WTC11 (cell line): ENCODE results near the gene UBALD1. TPM values are rescaled to one million over a fixed set of nuclear protein-coding genes. Genes with fewer than 3 reads are reported as not detected.
A peak's percentile ranks its signal among the peaks of the same experiment; 100 is the strongest.

ENCODE experiments used
- ATAC-seq: fragments of 200-7000 bp; cut with Tn5 transposase; 2 replicates; pipeline ENCODE4 v1.10.0; 2021; ENCODE audit warnings: mild to moderate bottlenecking, moderate library complexity
- CTCF ChIA-PET: fragments of 300-600 bp; sonication (Branson Sonifier 250); formaldehyde crosslinking; loops from one replicate; lab custom pipeline; 2021; ENCODE audit warnings: antibody characterized with exemption; lab: Charles Lee
- POLR2A ChIA-PET: fragments of 350-600 bp; sonication (Branson Sonifier 250); formaldehyde crosslinking; loops from one replicate; lab custom pipeline; 2021; ENCODE audit warnings: antibody characterized with exemption; lab: Charles Lee
- DNase-seq: peaks from one replicate; pipeline ENCODE4 v3.0.0; 2021; ENCODE audit warnings: low spot score
- H3K27ac Mint-ChIP-seq: 2 replicates; pipeline ENCODE4 v1.8.0; 2021; ENCODE audit warnings: mixed read lengths
- H3K27me3 Mint-ChIP-seq: 2 replicates; pipeline ENCODE4 v1.8.0; 2021; ENCODE audit warnings: low read depth, mild to moderate bottlenecking, moderate library complexity, mixed read lengths
- H3K36me3 Mint-ChIP-seq: 2 replicates; pipeline ENCODE4 v1.8.0; 2021; ENCODE audit warnings: mixed read lengths
- H3K4me1 Mint-ChIP-seq: 2 replicates; pipeline ENCODE4 v1.8.0; 2022; ENCODE audit warnings: mixed read lengths
- H3K4me3 Mint-ChIP-seq: 2 replicates; pipeline ENCODE4 v1.8.0; 2021; ENCODE audit warnings: mild to moderate bottlenecking, moderate library complexity, mixed read lengths
- H3K9me3 Mint-ChIP-seq: 2 replicates; pipeline ENCODE4 v1.8.0; 2021; ENCODE audit warnings: mixed read lengths
- ATF3 ChIP-seq: sonication (generic); formaldehyde crosslinking; conservative IDR thresholded peaks from 2 replicates; pipeline ENCODE4 v1.8.1; 2022; ENCODE audit warnings: mild to moderate bottlenecking, missing genetic modification reagents
- CDX4 ChIP-seq: fragments of 250-450 bp; sonication (Bioruptor Pico); IDR thresholded peaks from 2 replicates; pipeline ENCODE4 v1.9.0; 2021; ENCODE audit warnings: moderate library complexity, mild to moderate bottlenecking, inconsistent platforms, borderline replicate concordance
- CREB1 ChIP-seq: sonication (generic); formaldehyde crosslinking; IDR thresholded peaks from 2 replicates; pipeline ENCODE4 v1.8.0; 2023; ENCODE audit warnings: mild to moderate bottlenecking, missing genetic modification reagents
- E2F1 ChIP-seq: sonication (generic); formaldehyde crosslinking; IDR thresholded peaks from 2 replicates; pipeline ENCODE4 v1.8.0; 2022; ENCODE audit warnings: mild to moderate bottlenecking, missing genetic modification reagents
- E2F5 ChIP-seq: sonication (generic); formaldehyde crosslinking; IDR thresholded peaks from 2 replicates; pipeline ENCODE4 v1.8.1; 2022; ENCODE audit warnings: mild to moderate bottlenecking, moderate library complexity, missing genetic modification reagents
- GABPB1 ChIP-seq: sonication (generic); formaldehyde crosslinking; IDR thresholded peaks from 2 replicates; pipeline ENCODE4 v1.8.1; 2023; ENCODE audit warnings: mild to moderate bottlenecking, missing genetic modification reagents
- IRF2 ChIP-seq: sonication (generic); formaldehyde crosslinking; IDR thresholded peaks from 2 replicates; pipeline ENCODE4 v1.8.0; 2022; ENCODE audit warnings: low read depth, missing genetic modification reagents, borderline replicate concordance
- JUN ChIP-seq: sonication (generic); formaldehyde crosslinking; IDR thresholded peaks from 2 replicates; pipeline ENCODE4 v1.8.0; 2023; ENCODE audit warnings: mild to moderate bottlenecking, missing genetic modification reagents
- KAT7 ChIP-seq: sonication (generic); formaldehyde crosslinking; IDR thresholded peaks from 2 replicates; pipeline ENCODE4 v1.8.1; 2023; ENCODE audit warnings: missing genetic modification reagents, mild to moderate bottlenecking, borderline replicate concordance
- NFYB ChIP-seq: sonication (generic); formaldehyde crosslinking; conservative IDR thresholded peaks from 2 replicates; pipeline ENCODE4 v1.8.0; 2022; ENCODE audit warnings: low read depth, missing genetic modification reagents
- NR3C1 ChIP-seq: sonication (generic); formaldehyde crosslinking; conservative IDR thresholded peaks from 2 replicates; pipeline ENCODE4 v1.8.1; 2023; ENCODE audit warnings: low read depth, mild to moderate bottlenecking, missing genetic modification reagents
- PRRX2 ChIP-seq: fragments of 250-450 bp; sonication (Bioruptor Pico); IDR thresholded peaks from 2 replicates; pipeline ENCODE4 v1.8.0; 2021; ENCODE audit warnings: mild to moderate bottlenecking
- RORB ChIP-seq: fragments of 250-450 bp; sonication (Bioruptor Pico); IDR thresholded peaks from 2 replicates; pipeline ENCODE4 v1.9.0; 2021; ENCODE audit warnings: mild to moderate bottlenecking
- ZBTB21 ChIP-seq: sonication (generic); formaldehyde crosslinking; IDR thresholded peaks from 2 replicates; pipeline ENCODE4 v1.8.1; 2023; ENCODE audit warnings: mild to moderate bottlenecking, missing genetic modification reagents, borderline replicate concordance
- ZMAT4 ChIP-seq: fragments of 250-450 bp; sonication (Bioruptor Pico); IDR thresholded peaks from 2 replicates; pipeline ENCODE4 v1.9.0; 2021; ENCODE audit warnings: mild to moderate bottlenecking
- ZNF138 ChIP-seq: sonication (generic); formaldehyde crosslinking; conservative IDR thresholded peaks from 2 replicates; pipeline ENCODE4 v1.8.1; 2022; ENCODE audit warnings: mild to moderate bottlenecking, moderate library complexity, missing genetic modification reagents
- ZNF281 ChIP-seq: sonication (generic); formaldehyde crosslinking; IDR thresholded peaks from 2 replicates; pipeline ENCODE4 v1.8.0; 2023; ENCODE audit warnings: mild to moderate bottlenecking, missing genetic modification reagents
- total RNA-seq: library from RNA; stranded (reverse); gene quantifications from 3 replicates; pipeline ENCODE4 v1.2.3, GENCODE V29; 2021

Gene UBALD1
- total RNA-seq, 1 experiment from 2014 or later: 56.8 TPM

GRCh38 chr16:4646773-4647643 lies 32.3 kb upstream of the UBALD1 start:
- H3K27ac Mint-ChIP-seq: peak overlapping the region; percentile 83
- ChIA-PET CTCF (interaction anchor here (0.8 to 1.7 kb wide), 2 partner anchors 13 to 23 kb away, joined by 4 to 7 read pairs; partner anchors contain the start of gene MGRN1), POLR2A (no interaction called here)

GRCh38 chr16:4641895-4642294 lies 27.2 kb upstream of the UBALD1 start:
- TF ChIP-seq ZNF138: no peak
- no peak for TF ChIP-seq CREB1 (CRISPR knock-in tag)
- TF ChIP-seq GABPB1: no peak
- no peak for TF ChIP-seq NR3C1 (CRISPR knock-in tag)
- TF ChIP-seq CDX4 (CRISPR knock-in tag): no peak
- TF ChIP-seq JUN (CRISPR knock-in tag): no peak
- no peak for TF ChIP-seq ZMAT4
- TF ChIP-seq E2F1: no peak
- TF ChIP-seq NFYB: no peak
- no peak for TF ChIP-seq E2F5 (CRISPR knock-in tag)
- TF ChIP-seq KAT7 (CRISPR knock-in tag): no peak
- no peak for TF ChIP-seq PRRX2 (CRISPR knock-in tag)
- TF ChIP-seq ZNF281 (CRISPR knock-in tag): no peak
- TF ChIP-seq RORB: no peak
- POLR2A ChIA-PET: no interaction called here
- H3K27ac Mint-ChIP-seq: no peak overlapping the region
- H3K4me1 Mint-ChIP-seq: no peaks in the 10 kb centered on the region
- DNase-seq: no peak
- CTCF ChIA-PET: interaction anchor here (0.8 to 2.7 kb wide), 3 partner anchors 8 to 41 kb away, joined by 3 to 16 read pairs (median 4); no protein-coding TSS in a partner anchor
- no peak for ATAC-seq
- H3K36me3 Mint-ChIP-seq: no peaks in the 10 kb centered on the region
- H3K9me3 Mint-ChIP-seq: no peaks in the 10 kb centered on the region
- H3K27me3 Mint-ChIP-seq: no peaks in the 10 kb centered on the region
- no peak overlapping the region for H3K4me3 Mint-ChIP-seq

More at GRCh38 chr16:4646773-4647643, 32.3 kb upstream of the UBALD1 start:
- Mint-ChIP-seq H3K4me3 (no peak overlapping the region), H3K4me1 (no peaks in the 10 kb centered on the region), H3K27me3 (no peaks in the 10 kb centered on the region; the same call in 1 of the 2 replicates), H3K36me3 (peaks cover 6% of the 10 kb centered on the region), H3K9me3 (no peaks in the 10 kb centered on the region)
- DNase-seq: no peak
- TF ChIP-seq ZBTB21 (CRISPR knock-in tag) (no peak), ATF3 (CRISPR knock-in tag) (no peak), E2F1 (no peak), IRF2 (CRISPR knock-in tag) (no peak), JUN (CRISPR knock-in tag) (no peak)
- ATAC-seq: no peak
